Gastrocnemius medialis (tissue), 4 donors: ENCODE results near the gene CARMIL3. TPM values are rescaled to one million over a fixed set of nuclear protein-coding genes. Genes with fewer than 3 reads are reported as not detected.

Experiments used
- ATAC-seq, 2 donors: fragments of 150-250 bp; one replicate each; pipeline ENCODE4 v1.9.1; 2016
- DNase-seq, 2 donors: peaks; one replicate each; pipeline ENCODE4 v3.0.0-alpha.2; 2019
- H3K27ac ChIP-seq, 4 donors: fragments of 200-600 bp; sonication (generic); 1 replicate in 1 of 4; 2 replicates in 3 of 4; pipeline ENCODE4 v1.5.1; 2016 to 2018; ENCODE audit warnings: mild to moderate bottlenecking in 2 of 4, moderate library complexity in 1 of 4
- H3K27me3 ChIP-seq, 3 donors: fragments of 200-600 bp; sonication (generic) in 2 of 3; 1 replicate in 1 of 3; 2 replicates in 2 of 3; pipeline versions ENCODE4 v1.5.1 to v1.6.0; 2016 to 2019; ENCODE audit warnings: mild to moderate bottlenecking in 1 of 3, moderate library complexity in 1 of 3
- H3K36me3 ChIP-seq, 2 donors: fragments of 200-600 bp; sonication (generic) in 1 of 2; one replicate each; pipeline ENCODE4 v1.5.1; 2017 to 2018
- H3K4me1 ChIP-seq, 2 donors: fragments of 200-600 bp; sonication (generic) in 1 of 2; one replicate each; pipeline ENCODE4 v1.5.1; 2016 to 2017; ENCODE audit warnings: mild to moderate bottlenecking in 2 of 2
- H3K4me3 ChIP-seq, 4 donors: fragments of 200-600 bp; sonication (generic) in 3 of 4; 1 replicate in 1 of 4; 2 replicates in 3 of 4; pipeline ENCODE4 v1.5.1; 2016 to 2019; ENCODE audit warnings: mild to moderate bottlenecking in 2 of 4
- H3K9me3 ChIP-seq, 3 donors: fragments of 200-600 bp; sonication (generic) in 2 of 3; 1 replicate in 1 of 3; 2 replicates in 2 of 3; pipeline ENCODE4 v1.5.1; 2016 to 2019
- CTCF ChIP-seq, 5 experiments: fragments of 450-650 bp in 3 of 5; fragments of 200-600 bp in 2 of 5; sonication (generic) in 2 of 5; IDR thresholded peaks in 4 of 5; conservative IDR thresholded peaks in 1 of 5; 1 replicate in 4 of 5; 2 replicates in 1 of 5; pipeline ENCODE4 v1.5.1; 2016 to 2019; ENCODE audit warnings: antibody characterized with exemption in 5 of 5, mild to moderate bottlenecking in 3 of 5, moderate library complexity in 3 of 5
- POLR2A ChIP-seq, 2 donors: fragments of 450-650 bp; IDR thresholded peaks; one replicate each; pipeline ENCODE4 v1.6.1; 2017; ENCODE audit warnings: antibody characterized with exemption in 2 of 2, mild to moderate bottlenecking in 2 of 2, moderate library complexity in 2 of 2
- in situ Hi-C, 4 donors: fragments of 200-750 bp; cut with MboI; loops; one replicate each; pipeline versions ENCODE4 v1.15.0 to v1.8.0; 2017; ENCODE audit warnings: low sequenced_read_pairs in 4 of 4
- intact Hi-C: fragments of 100-400 bp; cut with DNase I; formaldehyde crosslinking; loops from one replicate; pipeline ENCODE4 v1.15.1; 2023; ENCODE audit warnings: low total_unique reads
- total RNA-seq, 4 donors: library from RNA; depleted of rRNA; stranded (reverse); fragments of >200 nt; gene quantifications; one replicate each; pipeline versions ENCODE4 v1.1.0 to v1.2.3, GENCODE V29; 2016

Gene CARMIL3
- total RNA-seq, 4 donors from 2014 or later: 0.04 to 0.31 TPM; not detected in 2

GRCh38 chr14:24051176-24051788, 527 bp upstream of the CARMIL3 start:
- in situ Hi-C loops (no loop called here), intact Hi-C loops (loop anchor here (5.0 kb wide), 1 partner anchor 39 kb away; no protein-coding TSS in a partner anchor)
- H3K4me3 ChIP-seq: peak overlapping the region; percentile 56 to 77 (median 66)
- peaks cover 6 to 8% of the 10 kb centered on the region in 2 donors for H3K4me1 ChIP-seq
- H3K9me3 ChIP-seq: no peaks in the 10 kb centered on the region
- DNase-seq (no peak), ATAC-seq (peak; percentile 13 to 31)
- H3K27me3 ChIP-seq: peaks cover 0 to 3% (median 0%) of the 10 kb centered on the region in 3 donors
- no peaks in the 10 kb centered on the region for H3K36me3 ChIP-seq
- no peak for TF ChIP-seq POLR2A (IDR thresholded peaks at IDR 0.05)
- no peak for TF ChIP-seq CTCF (IDR thresholded peaks at IDR 0.05 in 4 of 5, conservative IDR thresholded peaks at IDR 0.05 in 1 of 5)
- peak overlapping the region; percentile 57 to 69 (median 60) for H3K27ac ChIP-seq

GRCh38 chr14:24052656-24053547, 1.1 kb downstream of the CARMIL3 start:
- TF ChIP-seq POLR2A (IDR thresholded peaks at IDR 0.05) (no peak), CTCF (IDR thresholded peaks at IDR 0.05 in 4 of 5, conservative IDR thresholded peaks at IDR 0.05 in 1 of 5) (no peak)
- H3K27me3 ChIP-seq: peaks cover 0 to 3% (median 0%) of the 10 kb centered on the region in 3 donors
- H3K4me3 ChIP-seq: peak overlapping the region; percentile 56 to 77 (median 66)
- in situ Hi-C loops (no loop called here), intact Hi-C loops (loop anchor here (5.0 kb wide), 1 partner anchor 41 kb away; no protein-coding TSS in a partner anchor)
- no peaks in the 10 kb centered on the region for H3K9me3 ChIP-seq
- no peak overlapping the region for H3K27ac ChIP-seq
- ATAC-seq (no peak), DNase-seq (no peak)
- H3K4me1 ChIP-seq: peaks cover 6 to 8% of the 10 kb centered on the region in 2 donors
- H3K36me3 ChIP-seq: no peaks in the 10 kb centered on the region

GRCh38 chr14:24053548-24054323, 1.9 kb downstream of the CARMIL3 start:
- no peaks in the 10 kb centered on the region for H3K36me3 ChIP-seq
- in situ Hi-C loops (no loop called here), intact Hi-C loops (loop anchor here (5.0 kb wide), 1 partner anchor 41 kb away; no protein-coding TSS in a partner anchor)
- no peak overlapping the region for H3K27ac ChIP-seq
- no peak overlapping the region for H3K4me3 ChIP-seq
- peaks cover 0 to 3% (median 0%) of the 10 kb centered on the region in 3 donors for H3K27me3 ChIP-seq
- TF ChIP-seq POLR2A (IDR thresholded peaks at IDR 0.05): no peak
- no peak for TF ChIP-seq CTCF (IDR thresholded peaks at IDR 0.05 in 4 of 5, conservative IDR thresholded peaks at IDR 0.05 in 1 of 5)
- H3K9me3 ChIP-seq: no peaks in the 10 kb centered on the region
- DNase-seq (no peak), ATAC-seq (no peak)
- peaks cover 6 to 8% of the 10 kb centered on the region in 2 donors for H3K4me1 ChIP-seq

GRCh38 chr14:24054324-24054641, 2.5 kb downstream of the CARMIL3 start:
- Histone ChIP-seq H3K4me1 (peaks cover 6 to 8% of the 10 kb centered on the region in 2 donors), H3K36me3 (no peaks in the 10 kb centered on the region), H3K27me3 (peaks cover 0 to 3% (median 0%) of the 10 kb centered on the region in 3 donors), H3K4me3 (no peak overlapping the region), H3K27ac (no peak overlapping the region), H3K9me3 (no peaks in the 10 kb centered on the region)
- DNase-seq: no peak
- ATAC-seq: no peak
- no peak for TF ChIP-seq POLR2A (IDR thresholded peaks at IDR 0.05)
- TF ChIP-seq CTCF (IDR thresholded peaks at IDR 0.05 in 4 of 5, conservative IDR thresholded peaks at IDR 0.05 in 1 of 5): no peak
- in situ Hi-C loops (no loop called here), intact Hi-C loops (loop anchor here (5.0 kb wide), 1 partner anchor 42 kb away; no protein-coding TSS in a partner anchor)
